ENCODE measurements around the gene KANK4. TPM values are rescaled to one million over a fixed set of nuclear protein-coding genes. Genes with fewer than 3 reads are reported as not detected.
A peak's percentile ranks its signal among the peaks of the same experiment; 100 is the strongest.

Gene KANK4
- total and polyA plus RNA-seq, 12 donors, result 0.04 to 0.61 (median 0.19) TPM

DNA sequence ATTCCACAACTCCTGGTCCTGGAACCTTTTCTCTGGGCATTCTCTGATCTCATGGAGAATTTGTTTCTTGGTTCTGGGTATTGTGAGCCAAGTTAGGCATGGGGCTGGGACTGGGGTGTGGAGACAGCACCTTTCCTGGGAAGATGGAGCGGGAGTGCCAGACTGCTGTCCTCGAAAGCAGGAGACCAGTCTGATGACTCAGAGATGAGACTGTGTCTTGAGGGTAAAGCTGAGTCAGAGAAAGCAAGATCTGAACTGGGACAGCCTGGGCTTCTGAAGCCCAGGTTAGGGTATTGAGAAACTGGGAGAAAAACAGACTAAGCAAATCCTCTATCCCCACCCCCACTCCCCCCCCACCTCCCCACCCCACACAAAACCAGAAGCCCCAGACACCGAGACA is 2.2 kb upstream of the KANK4 start:
- H3K9me3 ChIP-seq, result no peaks in the 10 kb centered on the region
- H3K27me3 ChIP-seq, result peaks cover 6 to 42% (median 29%) of the 10 kb centered on the region in 7 donors
- peaks cover 0 to 10% (median 6%) of the 10 kb centered on the region in 9 donors for H3K4me1 ChIP-seq
- TF ChIP-seq, protein P1, sequence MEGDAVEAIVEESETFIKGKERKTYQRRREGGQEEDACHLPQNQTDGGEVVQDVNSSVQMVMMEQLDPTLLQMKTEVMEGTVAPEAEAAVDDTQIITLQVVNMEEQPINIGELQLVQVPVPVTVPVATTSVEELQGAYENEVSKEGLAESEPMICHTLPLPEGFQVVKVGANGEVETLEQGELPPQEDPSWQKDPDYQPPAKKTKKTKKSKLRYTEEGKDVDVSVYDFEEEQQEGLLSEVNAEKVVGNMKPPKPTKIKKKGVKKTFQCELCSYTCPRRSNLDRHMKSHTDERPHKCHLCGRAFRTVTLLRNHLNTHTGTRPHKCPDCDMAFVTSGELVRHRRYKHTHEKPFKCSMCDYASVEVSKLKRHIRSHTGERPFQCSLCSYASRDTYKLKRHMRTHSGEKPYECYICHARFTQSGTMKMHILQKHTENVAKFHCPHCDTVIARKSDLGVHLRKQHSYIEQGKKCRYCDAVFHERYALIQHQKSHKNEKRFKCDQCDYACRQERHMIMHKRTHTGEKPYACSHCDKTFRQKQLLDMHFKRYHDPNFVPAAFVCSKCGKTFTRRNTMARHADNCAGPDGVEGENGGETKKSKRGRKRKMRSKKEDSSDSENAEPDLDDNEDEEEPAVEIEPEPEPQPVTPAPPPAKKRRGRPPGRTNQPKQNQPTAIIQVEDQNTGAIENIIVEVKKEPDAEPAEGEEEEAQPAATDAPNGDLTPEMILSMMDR (IDR thresholded peaks at IDR 0.05), result no peak
- ATAC-seq (no peak), DNase-seq (no peak)
- H3K36me3 ChIP-seq, result no peaks in the 10 kb centered on the region
- 85 to 86% methylated on average over 3 of the region's 3 CpGs for WGBS, 2 donors
- no peak overlapping the region for H3K27ac ChIP-seq
- intact Hi-C loops (cut with DNase I), result no loop called here
- H3K4me3 ChIP-seq, result no peak overlapping the region

DNA sequence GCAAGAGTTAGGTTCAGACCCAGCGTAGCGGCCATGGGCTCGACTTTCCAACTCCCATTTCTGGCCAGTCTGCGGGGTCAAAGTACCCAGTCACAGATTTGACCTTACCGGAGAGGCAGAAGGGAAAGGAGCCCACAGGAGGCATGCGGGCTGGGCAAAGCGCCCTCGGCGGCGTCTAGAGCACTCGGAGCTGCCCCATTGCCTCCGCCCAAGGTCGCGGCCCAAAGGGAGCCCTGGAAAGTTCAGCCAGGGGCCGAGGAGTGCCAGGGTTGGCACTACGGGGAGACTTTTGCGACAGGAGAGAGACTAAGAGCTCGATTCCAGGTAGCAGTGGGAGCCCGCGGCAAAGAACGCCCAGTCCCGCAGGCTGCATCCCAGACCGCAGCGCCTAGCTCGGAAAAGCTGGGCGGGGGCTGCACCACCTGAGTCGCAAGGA is 896 bp downstream of the KANK4 start:
- TF ChIP-seq, protein P1 (IDR thresholded peaks at IDR 0.05), result no peak
- H3K27me3 ChIP-seq, result peaks cover 6 to 44% (median 29%) of the 10 kb centered on the region in 7 donors
- peak overlapping the region in 9 of 10 donors; percentile 28 to 56 (median 45) for H3K4me3 ChIP-seq
- H3K36me3 ChIP-seq, result no peaks in the 10 kb centered on the region
- H3K4me1 ChIP-seq, result peaks cover 0 to 10% (median 6%) of the 10 kb centered on the region in 9 donors
- no peaks in the 10 kb centered on the region for H3K9me3 ChIP-seq
- 23 to 34% methylated on average over 27 of the region's 27 CpGs for WGBS, 2 donors
- no peak overlapping the region for H3K27ac ChIP-seq
- DNase-seq (no peak), ATAC-seq (peak in 4 of 8 donors; percentile 19 to 63 (median 46))
- intact Hi-C loops (cut with DNase I), result no loop called here

DNA sequence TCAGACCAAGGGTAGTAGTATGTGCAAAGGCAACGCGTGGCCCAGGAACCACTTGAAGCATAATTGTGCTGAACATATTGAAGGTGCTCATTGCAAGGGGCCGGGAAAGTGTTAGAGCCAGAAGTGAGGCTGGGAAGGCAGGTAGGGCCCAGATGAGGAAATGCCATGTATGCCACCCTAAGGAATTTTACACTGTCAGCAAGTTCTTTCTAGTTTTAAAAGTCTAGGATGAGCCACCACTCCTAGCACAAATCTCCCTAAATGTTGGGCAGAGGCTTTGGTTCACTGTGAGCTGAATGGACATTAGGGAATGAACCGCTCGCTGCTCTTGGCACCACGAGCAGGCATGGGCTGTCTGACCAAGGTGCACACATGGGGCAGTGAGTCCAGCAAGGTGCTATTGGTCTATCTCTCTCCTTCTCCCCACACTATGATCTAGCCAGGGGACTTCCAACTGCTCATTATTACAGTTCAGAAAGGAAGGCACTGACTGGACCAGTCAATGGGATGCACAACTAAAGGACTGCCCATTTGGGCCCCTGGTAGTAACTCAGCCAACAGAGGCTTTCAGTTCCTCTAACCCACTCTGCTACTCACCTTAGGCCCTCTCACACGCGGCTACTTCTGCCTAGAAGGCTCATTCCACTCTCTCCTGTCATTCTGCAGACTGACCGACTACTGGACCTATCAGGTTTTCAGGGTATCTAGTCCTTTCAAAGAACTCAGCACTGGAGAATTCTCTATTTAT is 2.0 kb downstream of the KANK4 start:
- peaks cover 6 to 44% (median 29%) of the 10 kb centered on the region in 7 donors for H3K27me3 ChIP-seq
- H3K36me3 ChIP-seq, result no peaks in the 10 kb centered on the region
- H3K4me3 ChIP-seq, result no peak overlapping the region
- 93 to 96% methylated on average over 9 of the region's 9 CpGs for WGBS, 2 donors
- H3K9me3 ChIP-seq, result no peaks in the 10 kb centered on the region
- DNase-seq (no peak), ATAC-seq (no peak)
- H3K27ac ChIP-seq, result no peak overlapping the region
- TF ChIP-seq, protein P1 (IDR thresholded peaks at IDR 0.05), result no peak
- intact Hi-C loops (cut with DNase I), result no loop called here
- H3K4me1 ChIP-seq, result peaks cover 0 to 10% (median 6%) of the 10 kb centered on the region in 9 donors

DNA sequence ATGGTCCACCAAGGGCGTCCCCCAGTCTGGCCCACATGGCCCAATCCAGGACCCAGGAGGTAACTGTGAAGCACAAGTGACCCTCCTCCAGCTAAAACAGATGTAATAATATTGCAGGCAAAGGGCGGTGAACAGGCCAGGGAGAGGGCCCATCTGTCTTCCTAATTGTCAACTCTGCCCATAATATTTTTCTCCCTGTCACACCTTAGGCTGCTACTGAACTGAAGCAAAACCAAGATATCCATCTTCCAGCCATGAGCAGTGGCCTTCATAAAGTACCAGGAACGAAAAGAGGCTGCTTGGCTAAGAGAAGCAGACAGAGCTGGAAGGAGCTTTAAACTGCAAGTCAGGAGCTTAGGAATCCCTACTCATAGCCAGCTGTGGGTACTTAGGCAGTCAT is 3.1 kb downstream of the KANK4 start:
- no peak overlapping the region for H3K27ac ChIP-seq
- peaks cover 6 to 52% (median 32%) of the 10 kb centered on the region in 7 donors for H3K27me3 ChIP-seq
- TF ChIP-seq, protein P1 (IDR thresholded peaks at IDR 0.05), result no peak
- no peaks in the 10 kb centered on the region for H3K9me3 ChIP-seq
- 91 to 95% methylated on average over 3 of the region's 3 CpGs for WGBS, 2 donors
- intact Hi-C loops (cut with DNase I), result no loop called here
- peaks cover 0 to 10% (median 6%) of the 10 kb centered on the region in 9 donors for H3K4me1 ChIP-seq
- no peak for ATAC-seq
- H3K36me3 ChIP-seq, result no peaks in the 10 kb centered on the region
- DNase-seq, result no peak
- H3K4me3 ChIP-seq, result no peak overlapping the region
